Urothelium cell line (cell line): ENCODE data around the gene SMARCB1.

Experiments used
- DNase-seq: peaks from one replicate; pipeline ENCODE4 v3.0.0; 2011; ENCODE audit warnings: low spot score, mixed read lengths
- FAIRE-seq: peaks from 2 replicates; lab custom pipeline; 2011; peaks lifted over from hg19 to GRCh38; lab: Jason Lieb, UNC

Gene SMARCB1

DNA sequence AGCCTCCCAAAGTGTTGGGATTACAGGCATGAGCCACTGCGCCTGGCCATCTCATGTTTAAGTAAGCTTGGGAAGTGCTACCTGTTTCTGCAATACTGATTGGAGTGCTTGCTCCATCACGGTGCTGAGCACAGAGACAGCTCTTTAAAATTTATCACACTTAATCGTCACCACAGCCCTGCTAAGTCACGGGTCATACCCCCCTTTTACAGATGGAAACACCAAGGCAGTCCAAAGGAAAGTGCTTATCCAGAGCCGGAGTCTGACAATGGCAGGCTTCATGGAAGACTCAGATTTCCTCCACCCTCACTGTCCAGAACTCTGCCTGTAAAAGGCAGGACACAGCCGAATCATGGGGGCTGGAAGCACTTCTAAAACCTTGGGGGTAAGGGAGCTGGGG, 26.7 kb upstream of the SMARCB1 start:
- DNase-seq = no peak
- no peak for FAIRE-seq

DNA sequence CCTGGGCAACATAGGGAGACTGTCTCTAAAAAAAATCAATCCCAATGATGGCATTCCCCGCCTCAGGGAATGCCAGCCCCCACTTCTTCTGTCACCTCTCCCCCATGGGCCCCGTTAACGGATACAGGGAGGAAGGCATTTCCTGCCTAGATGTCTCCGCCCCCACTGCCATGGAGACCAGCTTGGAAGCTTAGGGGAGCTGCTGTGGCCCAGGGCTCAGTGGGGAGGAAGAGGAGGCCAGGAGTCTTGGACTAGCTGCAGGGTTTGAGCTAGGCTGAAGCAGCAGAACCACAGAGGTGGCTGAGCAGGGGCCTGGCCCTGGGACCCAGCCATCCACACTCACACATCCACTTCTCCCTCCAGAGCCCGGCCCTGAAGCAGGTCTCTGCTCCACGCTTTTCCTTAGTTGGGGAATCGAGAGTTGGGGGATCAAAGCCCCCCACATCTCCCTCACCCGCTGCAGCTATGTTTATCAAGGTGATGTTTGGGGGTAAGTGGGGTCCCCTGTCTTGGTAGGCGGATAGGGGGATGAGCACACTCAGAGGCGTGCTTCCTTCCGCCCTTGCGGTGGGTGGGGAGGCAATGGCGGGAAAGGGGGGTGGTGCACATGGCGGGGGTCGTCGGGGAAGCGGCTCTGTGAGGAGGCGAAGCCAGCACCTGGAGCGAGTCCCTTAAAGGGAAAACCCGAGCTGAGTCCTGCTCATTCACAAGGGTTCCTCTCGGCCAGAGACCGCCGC, 23.8 kb upstream of the SMARCB1 start, which contains the start of gene C22orf15:
C22orf15 (plus strand) TSS at position 149 of the 737 bp plus-strand sequence; CDS start at position 466, 317 bp downstream.
- FAIRE-seq (peak; percentile 30), DNase-seq (no peak)

DNA sequence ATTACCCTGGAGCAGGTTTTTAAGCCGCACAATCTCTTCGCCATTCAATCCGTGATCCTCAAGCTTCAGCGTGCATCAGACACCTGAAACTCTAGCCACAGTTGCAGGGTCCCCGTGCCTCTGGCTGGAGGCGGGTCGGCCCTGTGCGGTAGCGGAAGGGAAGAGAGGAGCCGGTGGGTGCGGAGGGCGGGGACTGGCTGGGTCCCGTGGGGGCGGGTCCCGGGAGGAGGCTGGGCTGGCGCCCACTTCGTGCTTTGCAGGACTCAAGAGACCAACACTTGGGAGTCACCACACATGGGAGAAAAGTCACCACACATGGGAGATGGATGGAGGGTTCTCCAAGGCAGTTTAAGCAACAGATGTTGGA, 23.2 kb upstream of the SMARCB1 start:
- DNase-seq (no peak), FAIRE-seq (no peak)

DNA sequence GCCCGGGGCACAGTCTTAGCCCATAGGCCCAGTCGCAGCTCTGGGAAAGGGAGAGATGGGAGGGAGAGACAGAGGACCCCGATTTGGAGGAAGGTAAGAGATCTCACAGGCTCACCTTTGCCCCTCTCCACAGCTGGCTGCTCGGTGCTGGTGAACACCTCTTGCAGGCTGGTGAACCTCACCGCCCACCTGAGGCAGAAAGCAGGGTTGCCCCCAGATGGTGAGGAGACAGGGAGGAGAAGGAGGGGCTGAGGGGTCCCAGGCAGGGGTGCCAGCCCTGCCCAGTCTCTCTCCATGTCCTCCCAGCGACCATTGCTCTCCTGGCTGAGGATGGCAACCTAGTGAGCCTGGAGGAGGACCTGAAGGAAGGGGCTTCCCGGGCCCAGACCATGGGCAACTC, 22.8 kb upstream of the SMARCB1 start:
- DNase-seq (no peak), FAIRE-seq (no peak)

DNA sequence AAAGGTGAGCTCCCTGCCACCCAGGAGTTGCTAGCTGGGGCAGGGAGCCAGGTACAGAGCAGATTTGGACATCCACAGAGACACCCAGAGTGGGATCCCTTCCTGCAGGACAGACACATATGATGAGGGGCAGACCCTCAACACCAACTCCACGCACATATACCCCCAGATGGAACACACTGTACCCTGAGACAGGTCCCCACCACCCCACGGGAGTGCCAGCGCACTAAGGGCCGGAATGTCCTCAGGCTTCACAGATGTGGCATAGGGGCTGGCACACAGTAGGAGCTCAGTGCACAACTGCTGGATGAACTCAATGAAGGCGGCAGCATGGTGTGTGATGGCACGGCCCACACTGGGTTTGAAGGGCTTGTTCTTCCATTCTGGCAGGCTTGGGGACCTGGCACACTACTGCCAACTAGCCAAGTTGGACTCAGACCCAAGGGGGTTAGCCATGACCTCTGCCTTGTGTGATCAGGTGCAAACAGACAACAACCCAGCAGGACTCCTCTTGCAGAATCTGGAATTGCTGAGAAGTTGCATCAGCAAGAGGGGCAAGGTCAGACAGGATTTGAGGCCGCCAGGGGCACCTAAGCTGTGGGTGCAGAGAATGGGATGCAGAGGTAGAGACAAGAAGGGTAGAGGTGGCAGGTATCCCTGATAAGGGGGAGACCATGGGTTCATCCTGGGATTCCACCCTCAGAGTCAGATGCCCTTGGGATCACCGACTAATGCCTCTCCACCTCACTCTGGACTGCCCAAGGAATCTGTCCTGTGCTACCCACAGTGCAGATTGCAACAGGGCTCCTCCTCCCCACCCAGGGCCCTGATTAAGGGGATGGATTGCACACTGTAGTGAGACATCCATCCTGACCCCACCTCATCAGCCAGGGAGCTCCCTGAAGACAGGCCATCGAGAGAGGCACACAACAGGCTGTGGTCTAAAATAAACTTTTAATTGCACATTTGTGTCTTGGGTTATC, 21.6 kb upstream of the SMARCB1 start:
- FAIRE-seq = peak; percentile 80

DNA sequence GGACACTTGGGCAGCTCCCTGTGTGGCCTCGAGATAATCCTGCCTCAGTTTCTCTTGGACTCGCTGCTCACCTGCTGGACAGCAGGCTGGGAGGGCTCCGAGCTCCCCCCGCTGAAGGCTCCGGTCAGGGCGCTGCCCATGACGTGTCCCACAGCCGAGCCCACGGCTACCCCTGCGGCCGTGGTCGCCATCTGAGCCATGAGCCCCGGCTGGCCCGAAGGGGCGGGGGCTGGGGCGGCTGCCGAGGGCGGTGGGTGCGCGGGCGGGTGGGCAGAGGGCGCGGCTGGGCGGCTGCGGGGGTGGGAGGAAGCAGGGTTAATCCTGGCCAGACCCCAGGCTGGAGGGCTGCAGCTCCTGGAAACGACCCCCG, 19.5 kb upstream of the SMARCB1 start:
- DNase-seq (no peak), FAIRE-seq (no peak)

More for the DNA sequence above, 21.6 kb upstream of the SMARCB1 start:
- no peak for DNase-seq

DNA sequence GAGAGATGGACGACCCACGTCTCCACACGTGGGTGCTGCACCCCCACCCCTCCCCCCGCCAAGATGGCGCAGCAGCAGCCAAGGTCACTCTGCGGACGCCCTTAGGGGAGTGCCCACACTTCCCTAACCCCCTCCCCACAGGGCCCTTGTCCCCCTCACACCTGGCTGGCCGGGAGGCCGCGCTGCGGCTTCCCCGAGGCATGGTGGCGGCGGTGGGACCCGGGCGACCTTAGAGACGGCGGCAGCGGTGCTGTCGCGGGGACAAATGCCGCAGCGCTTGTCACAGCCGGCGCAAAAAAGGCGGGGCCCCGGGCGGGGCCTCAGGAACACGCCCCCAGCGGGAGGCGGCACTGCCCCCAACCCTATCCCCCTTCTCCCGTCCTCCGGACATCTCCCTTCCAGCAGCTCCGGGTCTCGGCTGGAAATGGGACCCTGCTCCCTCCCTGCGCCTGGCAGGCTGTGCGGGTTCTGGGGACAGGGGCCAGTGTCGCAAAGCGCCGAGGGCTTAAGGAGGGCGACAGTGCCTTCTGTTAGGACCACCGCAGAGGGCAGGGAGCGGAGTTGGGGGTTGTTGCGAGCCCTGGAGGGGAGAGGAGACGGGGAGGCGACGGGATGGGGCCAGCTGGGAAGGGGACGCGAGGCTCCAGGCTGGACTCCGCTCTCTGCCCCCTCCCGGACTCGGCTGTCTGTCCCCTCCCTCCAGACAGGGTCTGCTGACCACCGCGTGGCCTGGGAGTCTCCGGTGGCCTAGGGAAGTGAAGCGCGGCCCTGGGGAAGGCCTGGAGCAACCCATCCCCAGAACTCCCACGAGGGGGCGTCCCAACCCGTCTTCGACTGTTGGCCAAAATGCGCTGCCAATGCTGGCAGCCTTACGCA, 18.9 kb upstream of the SMARCB1 start, which contains the start of gene CHCHD10:
CHCHD10 (minus strand) TSS at position 300 of the 876 bp plus-strand sequence; CDS start at position 202, 98 bp downstream.
- FAIRE-seq = no peak
- no peak for DNase-seq

DNA sequence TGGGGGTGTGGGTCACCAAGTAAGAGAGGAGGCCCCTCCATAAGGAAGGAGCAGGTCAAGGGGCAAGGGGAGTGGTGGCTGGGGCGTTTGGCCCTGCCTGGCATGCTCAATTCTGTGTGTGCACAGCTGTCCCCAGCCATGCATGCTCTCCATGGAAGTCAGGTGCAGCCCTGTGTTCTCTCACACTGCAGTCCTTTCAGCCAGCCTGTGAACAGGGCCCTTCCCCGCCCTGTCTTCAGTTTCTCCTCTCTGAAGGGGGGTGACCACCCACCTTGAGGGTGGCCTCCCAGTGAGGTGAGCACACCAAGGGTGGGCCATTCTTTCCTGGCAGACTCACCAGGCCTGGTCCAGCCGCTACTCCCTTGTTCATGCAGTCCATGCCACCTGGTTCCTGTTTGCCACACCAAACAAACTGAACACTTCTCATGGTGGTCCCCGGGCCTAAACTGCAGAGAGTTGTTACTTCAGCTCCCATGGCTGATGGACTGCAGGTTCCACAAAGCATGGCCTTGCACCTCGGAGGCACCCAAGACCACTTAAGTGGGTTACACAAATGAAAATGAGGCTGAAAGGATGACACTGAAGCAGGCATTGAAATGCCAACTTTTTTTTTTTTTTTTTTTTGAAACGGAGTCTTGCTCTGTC, 17.3 kb upstream of the SMARCB1 start:
- DNase-seq = no peak
- FAIRE-seq = peak; percentile 79

DNA sequence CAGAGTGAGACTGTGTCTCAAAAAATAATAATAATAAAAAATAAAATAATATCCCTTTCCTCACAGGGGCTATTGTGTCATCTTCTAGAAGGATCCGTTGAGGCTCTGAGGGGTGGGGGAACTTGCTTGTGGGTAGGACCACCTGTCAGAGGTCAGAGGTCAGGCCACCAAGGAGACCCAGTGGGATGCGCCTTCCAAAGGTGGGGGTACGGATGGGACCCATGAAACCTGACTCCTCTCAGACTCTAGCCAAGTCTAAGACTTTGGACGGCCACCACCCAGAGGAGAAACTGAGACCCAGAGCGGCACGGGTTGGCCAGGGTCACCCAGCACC, 14.5 kb upstream of the SMARCB1 start:
- DNase-seq (no peak), FAIRE-seq (no peak)

DNA sequence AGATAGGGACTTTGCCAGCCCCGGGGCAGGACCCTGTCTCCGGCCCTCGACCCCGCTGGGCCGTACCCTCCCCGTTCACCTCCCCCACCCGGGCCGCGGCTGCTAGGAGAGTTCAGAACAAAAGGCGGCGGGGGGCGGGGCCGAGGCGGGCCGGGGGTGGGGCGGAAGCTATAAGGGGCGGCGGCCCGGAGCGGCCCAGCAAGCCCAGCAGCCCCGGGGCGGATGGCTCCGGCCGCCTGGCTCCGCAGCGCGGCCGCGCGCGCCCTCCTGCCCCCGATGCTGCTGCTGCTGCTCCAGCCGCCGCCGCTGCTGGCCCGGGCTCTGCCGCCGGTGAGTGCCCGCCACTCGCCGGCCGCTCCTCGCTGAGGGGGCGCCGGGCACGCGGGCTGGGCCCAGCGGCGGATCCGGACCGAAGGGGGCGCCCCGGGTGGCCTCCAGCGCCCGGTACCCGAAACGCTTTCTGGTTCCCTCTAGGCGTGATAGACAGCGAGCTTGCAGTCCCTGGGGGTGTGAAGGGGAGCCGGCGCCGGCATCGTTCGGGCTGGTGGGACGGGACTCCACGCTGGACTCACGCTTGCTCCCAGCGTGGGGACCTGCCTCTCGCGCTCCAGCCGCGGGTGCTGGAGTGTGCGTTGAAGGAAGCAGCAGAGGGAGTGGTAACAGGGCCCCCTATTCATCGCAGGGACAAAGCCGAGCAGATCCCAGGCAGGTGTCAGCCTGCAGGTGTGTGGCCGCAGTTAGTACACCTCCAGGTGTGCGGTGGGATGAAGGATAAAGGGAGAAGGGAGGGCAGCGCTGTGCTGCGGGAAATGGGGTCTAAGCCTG, 13.9 kb upstream of the SMARCB1 start, which contains the start of gene MMP11:
MMP11 (plus strand) TSS at position 201 of the 825 bp plus-strand sequence; CDS start at position 223, 22 bp downstream.
- DNase-seq (no peak), FAIRE-seq (no peak)

DNA sequence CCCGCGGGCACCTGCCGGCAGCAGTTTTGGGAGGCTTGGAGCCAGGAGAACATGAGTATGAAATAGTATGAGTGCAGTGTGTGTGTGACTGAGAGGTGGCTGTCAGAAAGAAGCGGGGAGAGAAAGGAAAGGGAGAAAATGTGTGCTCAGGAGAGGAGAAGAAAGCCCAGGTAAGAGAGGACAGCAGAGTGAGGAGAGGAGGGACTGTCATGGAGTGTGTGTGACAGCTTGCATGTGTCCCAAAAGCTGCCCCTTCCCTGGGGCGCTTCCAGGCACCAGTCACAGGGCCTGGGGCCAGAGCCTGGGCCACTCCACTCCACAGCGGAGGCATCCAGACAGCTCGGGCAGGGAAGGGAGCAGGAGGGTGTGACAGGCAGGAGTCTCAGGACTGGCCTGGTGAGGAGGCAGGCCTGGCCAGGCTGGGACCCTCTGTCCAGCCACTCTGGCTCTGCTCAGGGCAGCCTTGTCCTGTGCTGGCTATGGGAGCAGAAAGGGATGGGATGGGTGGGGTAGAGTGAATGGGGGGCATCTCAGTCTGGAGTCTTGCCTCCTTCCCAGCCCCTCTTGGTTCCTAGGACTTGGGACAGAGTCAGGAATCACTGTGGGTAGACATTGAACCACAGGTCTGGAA, 13.2 kb upstream of the SMARCB1 start:
- peak; percentile 32 for FAIRE-seq

DNA sequence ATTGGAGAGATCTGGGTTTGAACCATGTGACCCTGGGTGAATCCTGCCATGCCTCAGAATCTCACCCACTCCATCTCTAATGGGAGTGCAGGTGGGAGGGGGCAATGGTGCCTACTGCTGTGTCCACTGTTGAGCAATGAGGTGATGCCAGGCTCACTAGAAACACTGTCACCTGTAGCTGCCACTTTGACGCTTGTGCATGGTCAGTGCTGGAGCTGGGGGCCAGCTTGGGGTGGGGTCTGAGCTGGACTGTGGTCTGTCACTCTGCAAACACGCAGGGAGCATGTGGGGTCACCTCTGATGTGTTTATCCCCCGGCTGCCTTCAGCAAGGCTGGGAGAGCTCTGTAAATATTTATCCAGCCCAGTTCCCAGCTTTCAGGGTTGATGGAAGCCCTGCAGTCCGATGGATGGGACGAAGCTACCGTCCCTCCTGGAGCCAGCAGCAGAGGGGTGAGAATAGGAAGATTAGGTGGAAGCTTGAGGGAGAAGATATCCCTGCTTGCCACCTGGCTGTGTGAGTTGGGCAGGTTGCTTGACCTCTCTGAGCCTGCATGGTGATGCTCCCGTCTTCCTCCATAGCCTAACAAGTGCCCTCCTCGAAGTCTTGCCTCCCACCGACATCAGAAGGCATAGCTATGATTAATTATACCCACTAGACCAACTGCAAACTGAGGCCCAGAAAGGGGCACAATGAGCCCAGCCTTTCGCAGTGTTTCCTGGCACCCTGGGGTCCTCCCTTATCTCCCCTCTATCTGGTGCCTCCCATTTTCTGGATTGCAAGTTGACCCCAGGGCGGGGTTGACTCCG, 12.4 kb upstream of the SMARCB1 start:
- FAIRE-seq = peak; percentile 89
- DNase-seq = no peak

More for the DNA sequence above, 13.2 kb upstream of the SMARCB1 start:
- no peak for DNase-seq

DNA sequence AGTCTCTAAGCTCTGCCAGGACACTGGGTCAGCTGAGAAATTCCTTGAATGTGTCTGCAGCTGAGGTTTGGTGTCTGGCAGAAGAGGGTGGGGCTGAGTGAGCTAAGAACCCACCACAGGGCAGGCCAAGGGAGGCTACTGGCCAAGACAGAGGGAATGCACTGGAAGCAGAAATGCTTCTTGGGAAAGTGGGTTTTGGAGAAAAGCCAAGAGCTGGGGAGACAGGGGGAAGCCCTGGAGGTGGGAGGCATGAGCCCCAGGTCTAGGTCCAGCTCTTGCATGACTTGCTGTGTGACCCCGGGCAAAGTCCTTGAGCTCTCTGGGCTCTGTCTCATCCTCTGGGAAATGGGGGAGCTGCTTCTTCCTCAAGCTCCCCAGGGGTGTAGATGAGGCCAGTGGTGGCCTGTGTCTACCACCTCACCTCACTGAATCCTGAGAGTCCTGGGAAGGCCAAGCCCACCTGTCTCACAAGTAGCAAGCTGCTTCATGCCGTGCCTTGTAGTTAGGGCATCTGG, 11.8 kb upstream of the SMARCB1 start:
- DNase-seq (peak; percentile 77), FAIRE-seq (no peak)

DNA sequence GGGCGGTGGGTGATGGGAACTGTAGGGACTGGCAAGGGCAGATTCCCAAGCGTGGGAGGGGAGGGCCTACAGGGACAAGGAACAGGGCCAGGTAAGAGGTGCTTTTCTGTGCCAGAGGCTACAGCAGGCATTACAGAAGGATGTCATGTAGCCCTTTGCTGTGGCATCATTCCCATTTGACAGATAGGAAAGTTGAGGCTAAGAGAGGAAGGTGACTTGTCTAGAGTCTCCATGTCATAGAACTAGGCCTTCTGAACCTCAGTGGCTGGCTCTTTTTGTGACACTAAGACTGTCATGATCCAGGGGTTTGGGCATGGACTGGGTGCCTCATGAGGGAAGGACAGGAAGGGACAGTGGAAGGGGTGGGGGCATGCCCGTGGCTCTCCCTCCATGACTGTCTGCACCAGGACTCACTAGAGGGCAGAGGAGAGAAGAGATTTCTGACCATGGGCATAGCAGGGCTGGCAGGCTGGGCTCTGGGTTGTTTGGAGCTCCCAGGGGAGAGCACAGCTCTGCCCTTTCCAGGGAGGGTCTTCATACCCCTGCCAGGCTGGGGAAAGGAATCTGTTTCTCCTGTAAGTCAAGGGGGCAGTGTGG, 10.9 kb upstream of the SMARCB1 start:
- DNase-seq (no peak), FAIRE-seq (no peak)

DNA sequence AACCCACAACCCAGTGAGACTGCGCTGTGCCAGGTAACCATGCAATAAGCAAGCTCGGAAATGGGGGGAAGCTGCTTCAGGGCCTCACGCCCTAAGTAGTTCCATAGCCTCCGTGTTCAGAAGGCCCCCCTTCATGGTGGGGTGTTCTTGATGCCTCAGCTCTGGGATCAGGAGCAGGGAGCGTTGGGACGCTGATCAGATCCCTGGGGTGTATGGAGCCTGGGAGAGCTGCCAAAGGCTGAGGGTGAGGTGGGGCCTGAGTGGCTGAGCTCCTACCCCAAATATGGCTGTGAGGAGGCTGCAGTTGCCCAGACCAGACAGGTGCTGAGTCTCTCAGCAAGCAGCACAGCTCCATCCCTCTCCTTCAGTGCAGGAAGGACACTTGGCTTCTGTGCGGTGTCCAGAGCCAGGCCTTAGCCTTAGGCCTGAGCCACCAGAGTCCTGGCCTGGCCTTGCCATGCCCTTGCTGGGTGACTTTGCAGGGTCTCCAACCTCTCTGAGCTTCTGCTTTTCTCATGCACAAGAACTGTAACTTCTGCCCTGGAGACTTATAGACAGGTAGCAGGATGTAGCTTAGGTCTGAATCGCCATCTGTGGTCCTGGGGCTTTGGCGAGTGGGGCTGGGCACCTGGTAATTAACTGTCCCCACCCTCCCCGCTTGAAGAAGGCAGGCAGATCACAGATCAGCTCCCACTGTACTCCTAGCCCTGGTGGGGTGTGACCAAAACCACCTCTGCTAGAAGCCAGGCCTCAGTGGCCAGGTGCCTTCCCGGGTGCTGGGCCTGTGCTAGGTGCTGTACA, 8.8 kb upstream of the SMARCB1 start:
- DNase-seq (no peak), FAIRE-seq (no peak)

DNA sequence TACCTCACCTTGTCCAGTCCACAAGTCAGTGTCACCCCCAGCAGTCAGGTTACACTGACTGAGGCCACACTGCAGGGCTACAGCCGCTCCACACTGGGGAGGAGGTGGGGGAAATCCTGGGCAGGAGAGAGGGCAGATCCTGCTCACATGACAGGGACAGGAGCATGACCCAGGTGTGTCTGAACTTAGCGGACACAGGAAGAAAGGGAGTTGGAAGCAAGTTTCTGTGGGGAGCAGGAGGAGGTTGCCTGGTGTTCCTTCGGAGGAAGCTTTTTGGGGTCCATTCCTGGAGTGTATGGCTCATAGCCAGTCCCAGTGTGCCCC, 8.2 kb upstream of the SMARCB1 start:
- DNase-seq (no peak), FAIRE-seq (peak; percentile 88)

DNA sequence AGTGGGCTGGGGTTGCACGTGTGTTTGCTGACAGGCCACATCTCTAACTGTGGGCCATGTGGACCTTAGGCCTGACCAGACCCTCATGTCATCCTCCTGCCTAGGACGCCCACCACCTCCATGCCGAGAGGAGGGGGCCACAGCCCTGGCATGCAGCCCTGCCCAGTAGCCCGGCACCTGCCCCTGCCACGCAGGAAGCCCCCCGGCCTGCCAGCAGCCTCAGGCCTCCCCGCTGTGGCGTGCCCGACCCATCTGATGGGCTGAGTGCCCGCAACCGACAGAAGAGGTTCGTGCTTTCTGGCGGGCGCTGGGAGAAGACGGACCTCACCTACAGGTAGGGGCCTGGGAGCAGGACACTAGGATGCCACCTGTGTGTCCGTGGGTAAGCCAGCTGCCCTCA, 7.7 kb upstream of the SMARCB1 start:
- FAIRE-seq = peak; percentile 58
- DNase-seq = no peak
